Caco-2 (cell line): Measurements from ENCODE around the gene CLMP. TPM values are rescaled to one million over a fixed set of nuclear protein-coding genes. Genes with fewer than 3 reads are reported as not detected.
A peak's percentile ranks its signal among the peaks of the same experiment; 100 is the strongest.

Source experiments
- BruUV-seq: library from RNA; stranded (reverse); fragments of 400-500 nt; replicated peaks from 2 replicates; lab custom pipeline; 2021; lab: Mats Ljungman, UMichigan
- CTCF ChIA-PET: fragments of 300-600 bp; sonication (Branson Sonifier 250); formaldehyde crosslinking; loops from one replicate; lab custom pipeline; 2022; ENCODE audit warnings: antibody characterized with exemption; lab: Charles Lee
- POLR2A ChIA-PET: fragments of 300-600 bp; sonication (Branson Sonifier 250); formaldehyde crosslinking; loops from one replicate; lab custom pipeline; 2022; ENCODE audit warnings: antibody characterized with exemption; lab: Charles Lee
- DNase-seq, 2 experiments: peaks; one replicate each; pipeline versions ENCODE4 v3.0.0 to v3.0.0-alpha.2; 2020 to 2022
- H3K27me3 ChIP-seq: replicated peaks from 2 replicates; pipeline ENCODE4 v1.6.0; 2011; ENCODE audit warnings: low read length; ENCODE audit not compliant: control insufficient read depth, insufficient read depth
- H3K36me3 ChIP-seq: 2 replicates; pipeline ENCODE4 v1.5.1; 2011; ENCODE audit warnings: low read length; ENCODE audit not compliant: control insufficient read depth, insufficient read depth
- H3K4me1 ChIP-seq: fragments of 250-450 bp; sonication (Bioruptor Pico); 2 replicates; pipeline ENCODE4 v1.5.1; 2020; ENCODE audit warnings: mild to moderate bottlenecking
- H3K4me3 ChIP-seq: 2 replicates; pipeline ENCODE4 v1.5.1; 2011; ENCODE audit warnings: low read depth, mild to moderate bottlenecking, control low read depth, low read length
- H3K9me3 ChIP-seq: fragments of 250-450 bp; sonication (Bioruptor Pico); 2 replicates; pipeline ENCODE4 v1.5.1; 2020; ENCODE audit warnings: mild to moderate bottlenecking, moderate library complexity
- H3K27ac Mint-ChIP-seq: one replicate; pipeline ENCODE4 v1.8.0; 2022; ENCODE audit warnings: mixed read lengths; ENCODE audit not compliant: unreplicated experiment
- H3K27me3 Mint-ChIP-seq: one replicate; pipeline ENCODE4 v1.8.0; 2022; ENCODE audit warnings: mixed read lengths; ENCODE audit not compliant: insufficient read depth, unreplicated experiment
- H3K36me3 Mint-ChIP-seq: one replicate; pipeline ENCODE4 v1.8.0; 2022; ENCODE audit warnings: mild to moderate bottlenecking, mixed read lengths; ENCODE audit not compliant: insufficient read depth, unreplicated experiment
- H3K4me1 Mint-ChIP-seq: one replicate; pipeline ENCODE4 v1.8.0; 2022; ENCODE audit warnings: low read depth, mixed read lengths; ENCODE audit not compliant: unreplicated experiment
- H3K4me3 Mint-ChIP-seq: one replicate; pipeline ENCODE4 v1.8.0; 2022; ENCODE audit warnings: mild to moderate bottlenecking, moderate library complexity, mixed read lengths; ENCODE audit not compliant: unreplicated experiment
- H3K9me3 Mint-ChIP-seq: one replicate; pipeline ENCODE4 v1.8.0; 2022; ENCODE audit warnings: mixed read lengths; ENCODE audit not compliant: unreplicated experiment
- intact Hi-C: fragments of 100-400 bp; cut with micrococcal nuclease; formaldehyde crosslinking; loops from one replicate; pipeline ENCODE4 v1.10.0; 2022; ENCODE audit not compliant: unreplicated experiment
- total RNA-seq: library from RNA; stranded (reverse); gene quantifications from 2 replicates; pipeline ENCODE4 v1.2.3, GENCODE V29; 2022
- TF ChIP-seq, protein P1 (sequence below), 2 experiments: fragments of 200-600 bp in 1 of 2; IDR thresholded peaks; 1 replicate in 1 of 2; 2 replicates in 1 of 2; pipeline versions ENCODE4 v1.5.1 to v1.8.0; 2011 to 2022; ENCODE audit warnings: antibody characterized with exemption in 1 of 2, control low read depth in 1 of 2, inconsistent platforms in 1 of 2, low read depth in 1 of 2, low read length in 1 of 2, mild to moderate bottlenecking in 1 of 2, moderate library complexity in 1 of 2; ENCODE audit not compliant: insufficient read depth in 1 of 2, severe bottlenecking in 1 of 2, unreplicated experiment in 1 of 2

CLMP gene
- total RNA-seq, 1 experiment from 2014 or later: 58.9 TPM

GRCh38 chr11:123184531-123184930 lies 10.5 kb downstream of the CLMP start:
- H3K27me3 Mint-ChIP-seq: no peaks in the 10 kb centered on the region
- H3K4me1 Mint-ChIP-seq: peaks cover 11% of the 10 kb centered on the region
- BruUV-seq: no TSS peak
- DNase-seq: no peak
- Histone ChIP-seq H3K4me1 (peaks cover 15% of the 10 kb centered on the region), H3K4me3 (no peak overlapping the region), H3K9me3 (no peaks in the 10 kb centered on the region), H3K27me3 (no peaks in the 10 kb centered on the region), H3K36me3 (no peaks in the 10 kb centered on the region)
- intact Hi-C loops: loop anchor here (1.0 kb wide), 1 partner anchor 10 kb away; no protein-coding TSS in a partner anchor
- H3K4me3 Mint-ChIP-seq: no peak overlapping the region
- ChIA-PET CTCF (interaction anchor here (0.7 to 2.2 kb wide), 5 partner anchors 11 to 77 kb away, joined by 3 to 10 read pairs (median 4); partner anchors contain the start of gene CLMP), POLR2A (no interaction called here)
- peaks cover 6% of the 10 kb centered on the region for H3K36me3 Mint-ChIP-seq
- H3K27ac Mint-ChIP-seq: peak overlapping the region; percentile 62
- H3K9me3 Mint-ChIP-seq: no peaks in the 10 kb centered on the region
- TF ChIP-seq, protein P1, sequence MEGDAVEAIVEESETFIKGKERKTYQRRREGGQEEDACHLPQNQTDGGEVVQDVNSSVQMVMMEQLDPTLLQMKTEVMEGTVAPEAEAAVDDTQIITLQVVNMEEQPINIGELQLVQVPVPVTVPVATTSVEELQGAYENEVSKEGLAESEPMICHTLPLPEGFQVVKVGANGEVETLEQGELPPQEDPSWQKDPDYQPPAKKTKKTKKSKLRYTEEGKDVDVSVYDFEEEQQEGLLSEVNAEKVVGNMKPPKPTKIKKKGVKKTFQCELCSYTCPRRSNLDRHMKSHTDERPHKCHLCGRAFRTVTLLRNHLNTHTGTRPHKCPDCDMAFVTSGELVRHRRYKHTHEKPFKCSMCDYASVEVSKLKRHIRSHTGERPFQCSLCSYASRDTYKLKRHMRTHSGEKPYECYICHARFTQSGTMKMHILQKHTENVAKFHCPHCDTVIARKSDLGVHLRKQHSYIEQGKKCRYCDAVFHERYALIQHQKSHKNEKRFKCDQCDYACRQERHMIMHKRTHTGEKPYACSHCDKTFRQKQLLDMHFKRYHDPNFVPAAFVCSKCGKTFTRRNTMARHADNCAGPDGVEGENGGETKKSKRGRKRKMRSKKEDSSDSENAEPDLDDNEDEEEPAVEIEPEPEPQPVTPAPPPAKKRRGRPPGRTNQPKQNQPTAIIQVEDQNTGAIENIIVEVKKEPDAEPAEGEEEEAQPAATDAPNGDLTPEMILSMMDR (IDR thresholded peaks at IDR 0.05; ENCODE audit: insufficient read depth in 1 of 2, low read depth in 1 of 2, low read length in 1 of 2, severe bottlenecking in 1 of 2, unreplicated experiment in 1 of 2): no peak

DNA sequence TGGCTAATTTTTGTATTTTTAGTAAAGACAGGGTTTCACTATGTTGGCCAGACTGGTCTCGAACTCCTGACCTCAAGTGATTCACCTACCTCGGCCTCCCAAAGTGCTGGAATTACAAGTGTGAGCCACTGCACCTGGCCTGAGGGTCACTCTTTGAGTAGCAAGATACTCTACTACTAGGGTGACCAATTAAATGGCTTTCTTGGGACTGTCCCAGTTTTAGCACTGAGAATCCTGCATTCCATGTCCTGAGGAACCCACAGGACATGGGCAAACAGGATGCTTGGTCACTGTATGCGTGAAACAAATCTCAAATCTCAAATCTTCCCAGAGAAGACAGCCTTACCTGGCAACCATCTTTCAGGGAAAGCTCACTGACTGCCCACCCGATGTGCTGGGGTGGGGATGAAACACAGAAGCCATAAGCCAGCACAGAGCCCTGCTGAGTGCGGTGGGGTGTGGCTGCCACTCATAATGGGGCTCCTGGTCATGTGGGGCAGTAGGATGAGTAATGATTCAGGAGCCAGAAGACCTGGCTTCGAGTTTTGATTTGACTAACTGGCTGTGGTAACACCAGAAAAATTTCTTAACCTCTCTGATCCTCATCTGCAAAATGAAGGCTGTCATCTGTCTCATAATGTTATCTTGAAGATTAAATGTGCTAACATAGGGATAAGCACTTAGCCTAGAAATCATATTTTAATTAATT lies 11.5 kb downstream of the CLMP start:
- TF ChIP-seq, protein P1 (IDR thresholded peaks at IDR 0.05; ENCODE audit: insufficient read depth in 1 of 2, low read depth in 1 of 2, low read length in 1 of 2, severe bottlenecking in 1 of 2, unreplicated experiment in 1 of 2): no peak
- no peak overlapping the region for H3K27ac Mint-ChIP-seq
- no TSS peak for BruUV-seq
- ChIA-PET POLR2A (interaction anchor here (0.7 kb wide), 1 partner anchor 47 kb away, joined by 3 read pairs; no protein-coding TSS in a partner anchor), CTCF (interaction anchor here (0.6 to 2.2 kb wide), 4 partner anchors 22 to 78 kb away, joined by 3 to 10 read pairs (median 5); no protein-coding TSS in a partner anchor)
- H3K4me3 ChIP-seq: no peak overlapping the region
- no peaks in the 10 kb centered on the region for H3K36me3 ChIP-seq
- H3K27me3 ChIP-seq: no peaks in the 10 kb centered on the region
- H3K9me3 Mint-ChIP-seq: no peaks in the 10 kb centered on the region
- intact Hi-C loops: loop anchor here (1.0 kb wide), 1 partner anchor 9 kb away; no protein-coding TSS in a partner anchor
- no peak for DNase-seq
- H3K4me1 ChIP-seq: peaks cover 15% of the 10 kb centered on the region
- H3K36me3 Mint-ChIP-seq: peaks cover 6% of the 10 kb centered on the region
- H3K9me3 ChIP-seq: no peaks in the 10 kb centered on the region
- H3K4me1 Mint-ChIP-seq: peaks cover 11% of the 10 kb centered on the region
- H3K27me3 Mint-ChIP-seq: no peaks in the 10 kb centered on the region
- H3K4me3 Mint-ChIP-seq: no peak overlapping the region

GRCh38 chr11:123181767-123182500 lies 13.1 kb downstream of the CLMP start:
- POLR2A ChIA-PET: no interaction called here
- peaks cover 11% of the 10 kb centered on the region for H3K4me1 Mint-ChIP-seq

More at GRCh38 chr11:123181767-123182500, 13.1 kb downstream of the CLMP start:
- no peaks in the 10 kb centered on the region for H3K36me3 ChIP-seq
- H3K27me3 ChIP-seq: no peaks in the 10 kb centered on the region
- Mint-ChIP-seq H3K36me3 (peaks cover 6% of the 10 kb centered on the region), H3K27me3 (no peaks in the 10 kb centered on the region), H3K9me3 (no peaks in the 10 kb centered on the region), H3K27ac (peak overlapping the region; percentile 3), H3K4me3 (no peak overlapping the region)
- no peak for DNase-seq
- TF ChIP-seq, protein P1 (IDR thresholded peaks at IDR 0.05; ENCODE audit: insufficient read depth in 1 of 2, low read depth in 1 of 2, low read length in 1 of 2, severe bottlenecking in 1 of 2, unreplicated experiment in 1 of 2): no peak
- H3K4me3 ChIP-seq: no peak overlapping the region
- no TSS peak for BruUV-seq
- no peaks in the 10 kb centered on the region for H3K9me3 ChIP-seq
- intact Hi-C loops: no loop called here
- peaks cover 15% of the 10 kb centered on the region for H3K4me1 ChIP-seq
- CTCF ChIA-PET: no interaction called here
